Activated CD8-positive, alpha-beta memory T cell treated with anti-CD3 and anti-CD28 coated beads for 36 hours (primary cell): Measurements from ENCODE around the gene PER2. TPM values are rescaled to one million over a fixed set of nuclear protein-coding genes. Genes with fewer than 3 reads are reported as not detected.

Experiments used
- CTCF ChIA-PET: fragments of 350-600 bp; sonication (Branson Sonifier 250); formaldehyde crosslinking; loops from one replicate; lab custom pipeline; 2021; ENCODE audit warnings: antibody characterized with exemption; lab: Charles Lee
- POLR2A ChIA-PET: fragments of 350-600 bp; sonication (Branson Sonifier 250); formaldehyde crosslinking; loops from one replicate; lab custom pipeline; 2021; ENCODE audit warnings: antibody characterized with exemption; lab: Charles Lee
- total RNA-seq, 2 experiments: library from RNA; stranded (reverse); gene quantifications; one replicate each; pipeline ENCODE4 v1.2.3, GENCODE V29; 2021

The PER2 gene
- total RNA-seq, 2 experiments from 2014 or later = 12.6 to 14.0 TPM

GRCh38 chr2:238240757-238241711 is 47.4 kb downstream of the PER2 start:
- ChIA-PET POLR2A (no interaction called here), CTCF (no interaction called here)

GRCh38 chr2:238239863-238240756 is 48.3 kb downstream of the PER2 start, which contains the start of gene HES6:
Gene HES6 (minus strand): TSS chr2:238240038. CDS start chr2:238239905, 133 bp downstream.
- ChIA-PET POLR2A (no interaction called here), CTCF (no interaction called here)

GRCh38 chr2:238239543-238239862 is 48.9 kb downstream of the PER2 start:
- POLR2A ChIA-PET = interaction anchor here (0.6 kb wide), 1 partner anchor 623 kb away, joined by 3 read pairs; no protein-coding TSS in a partner anchor
- CTCF ChIA-PET = interaction anchor here (0.6 kb wide), 1 partner anchor 647 kb away, joined by 3 read pairs; no protein-coding TSS in a partner anchor

DNA sequence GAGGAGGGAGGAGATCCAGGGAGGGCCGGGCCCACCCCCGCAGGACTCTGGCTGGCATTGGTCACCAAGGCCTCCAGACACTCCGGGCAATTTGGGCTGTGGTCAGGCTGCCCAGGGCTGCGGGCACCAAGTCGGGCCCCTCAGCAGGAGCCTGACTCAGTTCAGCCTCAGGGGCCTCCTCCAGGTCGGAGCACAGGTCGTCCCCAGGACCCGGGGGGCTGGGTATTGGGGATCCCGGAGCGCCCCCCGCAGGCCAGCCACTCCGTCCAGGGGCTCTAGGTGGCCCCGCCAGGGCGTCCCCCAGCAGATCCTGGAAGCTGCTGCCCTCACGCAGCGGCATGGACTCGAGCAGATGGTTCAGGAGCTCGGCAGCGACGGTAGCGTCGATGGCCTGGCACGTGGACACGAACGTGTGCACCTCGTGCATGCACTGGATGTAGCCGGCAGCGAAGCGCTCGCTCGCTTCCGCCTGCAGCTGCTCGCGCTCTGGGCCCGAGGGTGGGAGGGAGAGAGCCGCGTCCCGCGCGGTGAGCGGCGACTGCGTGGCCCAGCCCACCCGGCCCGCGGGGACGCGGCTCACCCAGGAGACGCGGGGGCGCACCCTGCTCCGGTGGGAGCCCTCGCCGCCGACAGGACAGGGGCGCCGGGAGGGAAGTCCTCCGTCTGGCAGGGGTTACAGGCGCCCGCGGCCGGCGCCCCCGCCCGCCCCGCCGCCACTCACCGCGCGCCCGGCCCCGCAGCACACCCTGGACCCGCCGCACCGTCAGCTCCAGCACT is 49.5 kb downstream of the PER2 start:
- ChIA-PET POLR2A (interaction anchor here (0.6 kb wide), 1 partner anchor 622 kb away, joined by 3 read pairs; no protein-coding TSS in a partner anchor), CTCF (interaction anchor here (0.6 kb wide), 1 partner anchor 647 kb away, joined by 3 read pairs; no protein-coding TSS in a partner anchor)

DNA sequence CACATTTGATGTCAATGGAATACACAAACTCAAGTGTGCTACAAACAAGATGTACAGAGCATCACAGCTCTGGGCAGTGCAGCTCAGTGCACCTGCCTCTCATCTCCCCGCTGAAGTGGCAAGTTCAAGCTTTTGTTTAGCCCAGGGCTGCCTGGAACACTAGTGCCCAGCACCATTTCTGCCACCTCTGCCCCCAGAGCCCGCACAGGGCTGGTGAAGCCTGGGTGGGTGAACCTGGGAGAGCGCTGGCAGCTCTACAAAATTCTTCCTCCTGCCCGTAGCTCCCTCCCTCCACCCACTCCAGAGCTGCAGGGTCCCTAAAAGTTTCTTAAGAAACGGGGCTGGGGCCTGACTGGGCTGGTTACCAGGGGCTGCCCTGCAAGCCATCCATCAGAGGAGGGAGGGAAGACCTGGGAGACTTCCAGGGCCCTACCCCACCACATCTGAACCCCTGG is 50.1 kb downstream of the PER2 start:
- POLR2A ChIA-PET = no interaction called here
- CTCF ChIA-PET = no interaction called here

- POLR2A ChIA-PET = no interaction called here
- CTCF ChIA-PET = no interaction called here
These were observed 50.8 kb downstream of the PER2 start for GRCh38 chr2:238237431-238238135.

DNA sequence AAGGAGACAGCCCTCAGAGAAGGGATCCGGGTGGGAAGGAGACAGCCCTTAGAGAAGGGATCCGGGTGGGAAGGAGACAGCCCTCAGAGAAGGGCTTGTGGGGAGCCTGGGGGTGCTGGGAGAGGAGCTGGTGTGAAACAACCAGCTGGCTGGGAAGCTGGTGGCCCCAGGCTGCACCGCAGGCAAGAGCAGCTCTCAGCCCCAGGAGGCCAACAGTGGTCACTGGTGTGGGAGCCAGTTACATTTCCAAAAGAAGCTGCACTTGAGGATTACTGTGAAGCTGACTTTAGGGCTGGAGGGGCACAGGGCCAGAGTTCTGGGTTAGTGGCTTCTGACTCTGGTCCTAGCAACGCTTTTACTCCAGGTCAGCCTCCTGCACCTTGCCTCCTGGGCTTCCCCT is 51.8 kb downstream of the PER2 start:
- ChIA-PET CTCF (no interaction called here), POLR2A (interaction anchor here (0.5 kb wide), 1 partner anchor 147 kb away, joined by 3 read pairs; no protein-coding TSS in a partner anchor)

- POLR2A ChIA-PET = interaction anchor here (0.5 to 0.7 kb wide), 2 partner anchors 146 to 313 kb away, joined by 3 read pairs; no protein-coding TSS in a partner anchor
- CTCF ChIA-PET = no interaction called here
These were observed 52.6 kb downstream of the PER2 start for GRCh38 chr2:238235856-238236255.

DNA sequence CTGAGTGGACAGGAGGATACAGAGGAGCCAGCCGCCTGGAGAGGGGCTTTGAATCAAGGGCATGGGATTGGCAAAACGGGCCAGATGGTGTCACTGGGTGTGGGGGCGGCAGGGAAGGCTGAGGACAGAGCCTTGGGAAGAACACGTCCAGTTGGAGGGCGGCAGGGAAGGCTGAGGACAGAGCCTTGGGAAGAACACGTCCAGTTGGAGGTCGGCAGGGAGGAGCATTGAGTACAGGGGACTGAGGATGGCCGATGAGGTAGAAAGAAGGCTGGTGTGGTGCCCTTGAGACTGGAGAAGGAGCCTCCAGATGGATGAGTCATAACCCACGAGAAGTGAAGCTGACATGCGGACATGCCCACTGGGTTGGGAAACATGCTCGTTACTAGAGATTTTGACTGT is 53.1 kb downstream of the PER2 start:
- POLR2A ChIA-PET = interaction anchor here (0.7 kb wide), 1 partner anchor 312 kb away, joined by 3 read pairs; no protein-coding TSS in a partner anchor
- CTCF ChIA-PET = no interaction called here

- CTCF ChIA-PET = no interaction called here
These were observed 54.8 kb downstream of the PER2 start for GRCh38 chr2:238233625-238234024.

DNA sequence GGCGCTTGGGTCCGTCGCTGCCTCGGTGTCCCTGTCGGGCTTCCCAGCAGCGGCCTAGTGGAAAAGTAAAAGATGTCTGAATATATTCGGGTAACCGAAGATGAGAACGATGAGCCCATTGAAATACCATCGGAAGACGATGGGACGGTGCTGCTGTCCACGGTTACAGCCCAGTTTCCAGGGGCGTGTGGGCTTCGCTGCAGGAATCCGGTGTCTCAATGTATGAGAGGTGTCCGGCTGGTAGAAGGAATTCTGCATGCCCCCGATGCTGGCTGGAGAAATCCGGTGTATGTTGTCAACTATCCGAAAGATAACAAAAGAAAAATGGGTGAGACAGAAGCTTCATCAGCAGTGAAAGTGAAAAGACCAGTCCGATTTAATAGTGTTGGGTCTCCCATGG is 56.6 kb downstream of the PER2 start:
- ChIA-PET POLR2A (no interaction called here), CTCF (interaction anchor here (0.8 kb wide), 1 partner anchor 309 kb away, joined by 3 read pairs; no protein-coding TSS in a partner anchor)

More at GRCh38 chr2:238233625-238234024, 54.8 kb downstream of the PER2 start:
- POLR2A ChIA-PET = no interaction called here

DNA sequence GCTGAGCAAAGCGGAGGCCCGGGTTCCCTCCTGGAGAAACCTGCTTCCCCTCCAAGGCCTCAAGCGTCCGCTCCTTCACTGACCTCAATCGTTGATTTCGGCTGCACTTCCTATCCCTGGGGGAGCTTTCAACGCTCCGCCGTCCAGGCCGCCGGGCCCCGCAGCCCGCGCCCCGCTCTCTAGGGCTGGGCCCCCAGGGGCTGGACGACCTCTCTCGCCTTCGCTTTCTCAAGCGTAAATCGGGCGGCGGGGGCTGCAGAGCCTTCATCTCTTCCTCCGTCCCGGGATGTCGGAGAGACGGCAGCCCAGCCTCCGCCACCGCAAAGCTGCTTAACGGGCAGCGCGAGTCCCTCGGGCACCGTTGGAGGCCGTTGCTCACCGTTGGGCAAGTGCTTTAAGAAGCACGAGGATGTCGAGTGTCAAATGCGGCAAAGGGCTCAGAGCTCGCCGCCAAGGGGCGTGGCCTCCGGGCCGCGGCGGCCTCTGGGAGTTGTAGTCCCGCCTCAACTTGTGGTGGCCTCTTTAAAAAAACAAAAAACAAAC is 57.1 kb downstream of the PER2 start:
- ChIA-PET CTCF (interaction anchor here (0.6 to 0.8 kb wide), 2 partner anchors 232 to 308 kb away, joined by 3 read pairs; no protein-coding TSS in a partner anchor), POLR2A (no interaction called here)

- CTCF ChIA-PET = interaction anchor here (0.6 kb wide), 1 partner anchor 233 kb away, joined by 3 read pairs; no protein-coding TSS in a partner anchor
- POLR2A ChIA-PET = no interaction called here
These were observed 57.7 kb downstream of the PER2 start for GRCh38 chr2:238230699-238231098.

- ChIA-PET CTCF (no interaction called here), POLR2A (no interaction called here)
These were observed 59.7 kb downstream of the PER2 start for GRCh38 chr2:238228700-238229099.

- CTCF ChIA-PET = no interaction called here
- POLR2A ChIA-PET = no interaction called here
These were observed 60.8 kb downstream of the PER2 start for GRCh38 chr2:238227587-238228032.

- POLR2A ChIA-PET = no interaction called here
- CTCF ChIA-PET = no interaction called here
These were observed 61.5 kb downstream of the PER2 start for GRCh38 chr2:238226698-238227586.
